Testis (tissue), 3 donors: ENCODE data around the gene KCNN3. TPM values are rescaled to one million over a fixed set of nuclear protein-coding genes. Genes with fewer than 3 reads are reported as not detected.
A peak's percentile ranks its signal among the peaks of the same experiment; 100 is the strongest.

Experiments used
- DNase-seq: peaks from one replicate; pipeline ENCODE4 v3.0.0-alpha.2; 2019
- H3K27ac ChIP-seq, 2 donors: fragments of 200-600 bp; sonication (generic); one replicate each; pipeline ENCODE4 v1.5.1; 2019
- H3K27me3 ChIP-seq: fragments of 200-600 bp; sonication (generic); one replicate; pipeline ENCODE4 v1.5.1; 2019
- H3K36me3 ChIP-seq: fragments of 200-600 bp; sonication (generic); one replicate; pipeline ENCODE4 v1.5.1; 2017; ENCODE audit warnings: low read depth; ENCODE audit errors: missing control alignments
- H3K4me1 ChIP-seq: fragments of 200-600 bp; sonication (generic); one replicate; pipeline ENCODE4 v1.5.1; 2019
- H3K4me3 ChIP-seq, 2 donors: fragments of 200-600 bp; sonication (generic); one replicate each; pipeline ENCODE4 v1.5.1; 2017 to 2019
- H3K9me3 ChIP-seq: fragments of 200-600 bp; sonication (generic); one replicate; pipeline ENCODE4 v1.5.1; 2017
- POLR2A ChIP-seq: fragments of 450-650 bp; IDR thresholded peaks from one replicate; pipeline ENCODE4 v1.6.1; 2017; ENCODE audit warnings: antibody characterized with exemption, mild to moderate bottlenecking, moderate library complexity
- WGBS, 2 donors: methylation state at CpG; one replicate each; pipeline ENCODE4 v1.1.5; 2018; 5-methylcytosine and 5-hydroxymethylcytosine counted together
- intact Hi-C: fragments of 100-400 bp; cut with DNase I; formaldehyde crosslinking; loops from one replicate; pipeline ENCODE4 v1.15.1; 2023; ENCODE audit warnings: low total_unique reads
- polyA plus RNA-seq: library from polyadenylated mRNA; stranded (reverse); fragments of 350-450 nt; fragmentation: Illumina TruSeq; extraction: RNeasy Lipid Tissue Mini Kit (QIAGEN cat#74804); gene quantifications from one replicate; pipeline ENCODE4 v1.2.3, GENCODE V29; 2014; ENCODE audit warnings: low read depth, low replicate concordance; ENCODE audit not compliant: insufficient read depth
- total RNA-seq, 2 donors: library from RNA; depleted of rRNA; stranded (reverse); fragments of >200 nt; gene quantifications; one replicate each; pipeline ENCODE4 v1.2.3, GENCODE V29; 2016
- TF ChIP-seq, protein P1 (sequence below), 3 experiments: fragments of 450-650 bp in 2 of 3; fragments of 200-600 bp in 1 of 3; sonication (generic) in 1 of 3; IDR thresholded peaks; one replicate each; pipeline ENCODE4 v1.5.1; 2016 to 2019; ENCODE audit warnings: antibody characterized with exemption in 3 of 3, mild to moderate bottlenecking in 2 of 3, moderate library complexity in 1 of 3

KCNN3 gene
- total and polyA plus RNA-seq, 3 donors from 2014 or later, result 0.24 to 0.78 (median 0.56) TPM

DNA sequence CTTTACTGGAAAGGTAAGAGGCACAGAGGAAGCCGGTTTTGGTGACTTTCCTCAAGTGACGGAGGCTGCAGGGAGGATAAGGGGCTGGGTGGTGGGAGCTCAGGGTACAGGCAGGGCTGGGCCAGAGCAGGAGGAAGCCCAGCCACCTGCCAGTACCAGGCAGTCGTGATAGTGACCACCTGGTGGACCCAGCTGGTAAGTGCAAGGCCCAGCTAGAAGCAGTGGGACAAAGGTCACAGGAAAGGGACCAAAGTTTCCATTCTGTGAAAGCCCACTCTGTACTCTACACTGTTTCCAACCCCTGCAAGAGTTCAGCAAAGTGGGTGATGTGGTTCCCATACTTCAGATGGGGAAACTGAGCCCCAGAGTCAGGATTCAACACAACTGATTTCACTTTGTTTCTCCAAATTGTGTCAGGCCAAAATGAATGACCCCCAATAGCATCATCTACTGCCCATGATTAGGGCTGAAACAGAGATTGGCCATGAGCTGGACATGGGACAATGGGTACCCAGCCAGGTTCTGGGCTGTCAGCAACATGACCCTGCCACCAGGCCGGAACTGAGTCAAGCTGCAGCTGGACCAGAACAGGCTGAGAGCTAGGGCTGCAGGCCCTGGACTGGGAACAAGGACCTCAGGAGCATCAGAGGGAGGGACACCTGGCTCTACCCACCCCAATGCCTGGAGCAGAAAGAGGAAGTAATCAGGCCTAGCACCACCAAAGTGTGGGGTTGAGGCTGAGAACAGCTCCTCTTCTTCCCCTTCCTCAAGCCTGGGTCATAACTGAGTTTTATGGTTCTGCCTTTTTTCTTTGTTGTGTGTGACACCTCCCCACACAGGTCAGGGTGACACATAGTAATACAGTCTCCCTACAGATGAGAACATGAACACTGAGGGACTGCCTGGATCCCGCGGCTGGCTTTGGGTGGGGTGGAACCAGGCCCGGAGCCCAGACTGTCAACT is 50.2 kb downstream of the KCNN3 start:
- no peaks in the 10 kb centered on the region for H3K4me1 ChIP-seq
- H3K27ac ChIP-seq, result no peak overlapping the region
- no peaks in the 10 kb centered on the region for H3K36me3 ChIP-seq
- intact Hi-C loops, result no loop called here
- TF ChIP-seq, protein P1, sequence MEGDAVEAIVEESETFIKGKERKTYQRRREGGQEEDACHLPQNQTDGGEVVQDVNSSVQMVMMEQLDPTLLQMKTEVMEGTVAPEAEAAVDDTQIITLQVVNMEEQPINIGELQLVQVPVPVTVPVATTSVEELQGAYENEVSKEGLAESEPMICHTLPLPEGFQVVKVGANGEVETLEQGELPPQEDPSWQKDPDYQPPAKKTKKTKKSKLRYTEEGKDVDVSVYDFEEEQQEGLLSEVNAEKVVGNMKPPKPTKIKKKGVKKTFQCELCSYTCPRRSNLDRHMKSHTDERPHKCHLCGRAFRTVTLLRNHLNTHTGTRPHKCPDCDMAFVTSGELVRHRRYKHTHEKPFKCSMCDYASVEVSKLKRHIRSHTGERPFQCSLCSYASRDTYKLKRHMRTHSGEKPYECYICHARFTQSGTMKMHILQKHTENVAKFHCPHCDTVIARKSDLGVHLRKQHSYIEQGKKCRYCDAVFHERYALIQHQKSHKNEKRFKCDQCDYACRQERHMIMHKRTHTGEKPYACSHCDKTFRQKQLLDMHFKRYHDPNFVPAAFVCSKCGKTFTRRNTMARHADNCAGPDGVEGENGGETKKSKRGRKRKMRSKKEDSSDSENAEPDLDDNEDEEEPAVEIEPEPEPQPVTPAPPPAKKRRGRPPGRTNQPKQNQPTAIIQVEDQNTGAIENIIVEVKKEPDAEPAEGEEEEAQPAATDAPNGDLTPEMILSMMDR (IDR thresholded peaks at IDR 0.05), result peak in 1 of 3 experiments; percentile 31
- TF ChIP-seq POLR2A, result no peak
- WGBS, 2 donors, result 80 to 82% methylated on average over 6 to 7 of the region's 7 CpGs
- H3K27me3 ChIP-seq, result no peaks in the 10 kb centered on the region
- H3K4me3 ChIP-seq, result no peak overlapping the region
- no peaks in the 10 kb centered on the region for H3K9me3 ChIP-seq
- no peak for DNase-seq

DNA sequence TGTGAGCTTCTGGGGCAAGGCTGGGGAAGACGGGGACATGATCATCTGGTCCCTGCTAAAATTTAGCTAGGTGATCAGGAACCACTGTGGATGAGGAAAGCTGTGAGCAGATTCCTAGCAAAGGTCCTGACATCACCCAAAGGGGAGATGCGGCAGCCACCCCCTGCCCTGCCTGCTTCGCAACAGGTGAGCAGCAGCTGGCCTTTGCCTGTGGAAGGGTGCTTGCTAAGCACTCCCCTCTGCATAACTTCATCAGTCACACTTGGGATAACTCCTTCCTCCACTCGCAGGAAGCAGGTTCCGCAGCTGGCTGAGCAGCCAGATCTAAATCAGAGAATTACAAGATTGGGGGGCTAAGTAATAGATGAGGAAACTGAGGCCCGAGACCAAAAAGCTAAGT is 51.2 kb downstream of the KCNN3 start:
- DNase-seq, result no peak
- Histone ChIP-seq H3K9me3 (no peaks in the 10 kb centered on the region), H3K4me1 (peaks cover under 1% of the 10 kb centered on the region), H3K27ac (no peak overlapping the region), H3K36me3 (no peaks in the 10 kb centered on the region), H3K27me3 (no peaks in the 10 kb centered on the region), H3K4me3 (no peak overlapping the region)
- intact Hi-C loops, result no loop called here
- TF ChIP-seq, protein P1 (IDR thresholded peaks at IDR 0.05), result no peak
- TF ChIP-seq POLR2A, result no peak
- WGBS, 2 donors, result 79 to 94% methylated on average over 4 to 6 of the region's 6 CpGs

DNA sequence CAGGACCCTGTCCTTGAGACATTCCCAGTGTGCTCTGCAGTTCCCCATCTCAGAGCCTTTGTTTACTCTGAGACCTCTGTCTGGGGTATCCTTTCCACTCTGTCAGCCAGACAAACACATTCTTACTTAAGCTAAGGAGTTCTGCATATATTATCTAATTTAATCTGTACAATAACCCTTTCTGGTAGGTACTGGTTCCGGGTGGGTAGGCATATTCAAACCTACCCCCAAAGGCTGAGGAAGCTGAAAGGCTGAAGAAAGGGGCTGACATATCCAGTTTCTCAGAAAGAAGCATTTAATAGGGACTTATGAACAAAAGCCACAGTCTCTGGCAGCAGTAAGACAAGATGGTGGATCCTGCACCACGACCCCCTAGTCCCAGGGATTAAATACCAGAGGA is 53.1 kb downstream of the KCNN3 start:
- no peak for DNase-seq
- no peaks in the 10 kb centered on the region for H3K27me3 ChIP-seq
- no peaks in the 10 kb centered on the region for H3K36me3 ChIP-seq
- TF ChIP-seq POLR2A, result no peak
- TF ChIP-seq, protein P1 (IDR thresholded peaks at IDR 0.05), result no peak
- WGBS, 2 donors, result 93 to 96% methylated on average over 2 of the region's 2 CpGs
- peaks cover 8% of the 10 kb centered on the region for H3K4me1 ChIP-seq
- no peak overlapping the region for H3K4me3 ChIP-seq
- H3K27ac ChIP-seq, result no peak overlapping the region
- H3K9me3 ChIP-seq, result no peaks in the 10 kb centered on the region
- intact Hi-C loops, result no loop called here

DNA sequence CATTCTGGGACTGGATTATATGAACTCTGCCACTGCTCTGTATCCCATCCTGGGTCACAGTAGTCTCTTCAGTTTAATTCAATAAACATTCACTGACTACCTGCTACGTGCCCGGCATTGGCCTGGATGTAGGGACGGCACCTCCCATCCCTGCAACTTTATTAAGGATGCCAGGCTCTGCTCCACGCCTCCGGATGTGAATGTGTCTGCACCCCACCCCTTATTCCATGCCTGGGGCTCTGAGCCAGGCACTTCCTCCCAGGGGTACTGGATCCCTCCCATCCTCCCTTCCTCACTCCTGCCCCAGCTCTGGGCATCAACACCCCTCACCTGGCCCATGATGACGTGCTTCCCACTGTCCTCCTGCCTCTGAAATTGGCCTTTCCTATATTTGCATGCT is 53.7 kb downstream of the KCNN3 start:
- TF ChIP-seq, protein P1 (IDR thresholded peaks at IDR 0.05), result no peak
- TF ChIP-seq POLR2A, result no peak
- H3K4me1 ChIP-seq, result peaks cover 8% of the 10 kb centered on the region
- no peaks in the 10 kb centered on the region for H3K27me3 ChIP-seq
- H3K9me3 ChIP-seq, result no peaks in the 10 kb centered on the region
- H3K27ac ChIP-seq, result no peak overlapping the region
- no peak overlapping the region for H3K4me3 ChIP-seq
- no peak for DNase-seq
- 70 to 80% methylated on average over 6 of the region's 6 CpGs for WGBS, 2 donors
- no peaks in the 10 kb centered on the region for H3K36me3 ChIP-seq
- intact Hi-C loops, result no loop called here
